ENCODE measurements around the gene GNAL. TPM values are rescaled to one million over a fixed set of nuclear protein-coding genes. Genes with fewer than 3 reads are reported as not detected.

GNAL gene
- total RNA-seq, 1 experiment from 2014 or later: 24.0 TPM

GRCh38 chr18:11880586-11881304 is 191.7 kb downstream of the GNAL start:
- Histone ChIP-seq H2BK120ac (ENCODE audit: low read depth, low read length, poor library complexity, severe bottlenecking) (no peak overlapping the region), H3K9me3 (ENCODE audit: control insufficient read depth, low read depth, low read length) (no peaks in the 10 kb centered on the region), H3K23me2 (ENCODE audit: insufficient read length, low read depth, low read length, poor library complexity, severe bottlenecking) (no peaks in the 10 kb centered on the region), H3K23ac (ENCODE audit: insufficient read length, low read depth, low read length) (no peak overlapping the region), H2AFZ (ENCODE audit: low read length) (no peak overlapping the region), H3K79me1 (ENCODE audit: insufficient read depth, low read depth, low read length, poor library complexity, severe bottlenecking) (no peaks in the 10 kb centered on the region), H2BK12ac (ENCODE audit: insufficient read length, low read depth, low read length) (no peak overlapping the region), H3K56ac (ENCODE audit: insufficient read length, low read depth, low read length) (no peak overlapping the region), H3T11ph (ENCODE audit: low read length) (no peak overlapping the region), H4K8ac (replicated peaks; ENCODE audit: insufficient read length, low read depth, low read length) (no peak overlapping the region), H3K27me3 (ENCODE audit: insufficient read depth, low read length) (no peaks in the 10 kb centered on the region), H3K79me2 (ENCODE audit: insufficient read depth, low read length) (no peaks in the 10 kb centered on the region), H3K4ac (ENCODE audit: low read depth, low read length) (no peak overlapping the region), H2BK5ac (ENCODE audit: insufficient read length, low read length) (no peak overlapping the region), H3K18ac (ENCODE audit: insufficient read length, low read depth, low read length) (no peak overlapping the region), H3K9ac (ENCODE audit: extremely low read depth, insufficient read length, low read length) (no peak overlapping the region), H3K4me1 (ENCODE audit: insufficient read depth, low read length) (peaks cover 2% of the 10 kb centered on the region; the same call in 1 of the 2 replicates), H4K5ac (ENCODE audit: insufficient read length, low read depth, low read length) (no peak overlapping the region), H4K20me1 (ENCODE audit: control insufficient read depth, insufficient read depth, insufficient read length) (no peaks in the 10 kb centered on the region), H3K27ac (ENCODE audit: insufficient read length, low read depth, low read length) (no peak overlapping the region), H2BK15ac (ENCODE audit: low read depth, low read length) (no peak overlapping the region), H2AK5ac (ENCODE audit: insufficient read length, low read length) (no peak overlapping the region), H4K91ac (ENCODE audit: insufficient read length, low read depth, low read length) (no peak overlapping the region), H3K4me2 (ENCODE audit: insufficient read depth, insufficient read length, low read length) (no peak overlapping the region), H2BK20ac (ENCODE audit: low read depth, low read length, poor library complexity, severe bottlenecking) (no peak overlapping the region), H3K14ac (ENCODE audit: insufficient read depth, low read length) (no peak overlapping the region)
- Mint-ChIP-seq H3K27me3 (ENCODE audit: low read depth) (no peaks in the 10 kb centered on the region), H3K9me3 (no peaks in the 10 kb centered on the region; a peak in 1 of 5 replicates), H3K4me3 (no peak overlapping the region; a peak in 1 of 5 replicates), H3K27ac (peak overlapping the region in 2 of 3 experiments; percentile 64 to 66; a peak in 3 of 7 replicates), H3K36me3 (ENCODE audit: insufficient read depth in 1 of 3, low read depth in 3 of 3) (peaks cover 11 to 55% (median 21%) of the 10 kb centered on the region in 3 experiments), H3K4me1 (peaks cover 10 to 12% of the 10 kb centered on the region in 2 experiments)
- no peak for DNase-seq
- TF ChIP-seq, protein P1, sequence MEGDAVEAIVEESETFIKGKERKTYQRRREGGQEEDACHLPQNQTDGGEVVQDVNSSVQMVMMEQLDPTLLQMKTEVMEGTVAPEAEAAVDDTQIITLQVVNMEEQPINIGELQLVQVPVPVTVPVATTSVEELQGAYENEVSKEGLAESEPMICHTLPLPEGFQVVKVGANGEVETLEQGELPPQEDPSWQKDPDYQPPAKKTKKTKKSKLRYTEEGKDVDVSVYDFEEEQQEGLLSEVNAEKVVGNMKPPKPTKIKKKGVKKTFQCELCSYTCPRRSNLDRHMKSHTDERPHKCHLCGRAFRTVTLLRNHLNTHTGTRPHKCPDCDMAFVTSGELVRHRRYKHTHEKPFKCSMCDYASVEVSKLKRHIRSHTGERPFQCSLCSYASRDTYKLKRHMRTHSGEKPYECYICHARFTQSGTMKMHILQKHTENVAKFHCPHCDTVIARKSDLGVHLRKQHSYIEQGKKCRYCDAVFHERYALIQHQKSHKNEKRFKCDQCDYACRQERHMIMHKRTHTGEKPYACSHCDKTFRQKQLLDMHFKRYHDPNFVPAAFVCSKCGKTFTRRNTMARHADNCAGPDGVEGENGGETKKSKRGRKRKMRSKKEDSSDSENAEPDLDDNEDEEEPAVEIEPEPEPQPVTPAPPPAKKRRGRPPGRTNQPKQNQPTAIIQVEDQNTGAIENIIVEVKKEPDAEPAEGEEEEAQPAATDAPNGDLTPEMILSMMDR (conservative IDR thresholded peaks at IDR 0.05): no peak
- WGBS (ENCODE audit: extremely low coverage, insufficient read length, low lambda C conversion rate): no CpG with 5 or more reads among the region's 30 CpGs
